Endothelial cell of umbilical vein (primary cell): ENCODE measurements around the gene DENND1A. TPM values are rescaled to one million over a fixed set of nuclear protein-coding genes. Genes with fewer than 3 reads are reported as not detected.

Experiments
- BruUV-seq: library from RNA; stranded (reverse); fragments of 400-500 nt; replicated peaks from 2 replicates; lab custom pipeline; 2021; lab: Mats Ljungman, UMichigan
- CTCF ChIA-PET: fragments of 300-600, 350-600 bp; sonication (Branson Sonifier 250); formaldehyde crosslinking; loops from one replicate; lab custom pipeline; 2021; ENCODE audit warnings: antibody characterized with exemption, inconsistent platforms; lab: Charles Lee
- POLR2A ChIA-PET: fragments of 300-600, 350-600 bp; sonication (Branson Sonifier 250); formaldehyde crosslinking; loops from one replicate; lab custom pipeline; 2021; ENCODE audit warnings: antibody characterized with exemption, inconsistent platforms; lab: Charles Lee
- DNase-seq: peaks from one replicate; pipeline ENCODE4 v3.0.0-alpha.2; 2011; ENCODE audit warnings: low read depth, low spot score
- FAIRE-seq: peaks from 2 replicates; lab custom pipeline; 2011; peaks lifted over from hg19 to GRCh38; lab: Jason Lieb, UNC
- H2AFZ ChIP-seq: 2 replicates; pipeline ENCODE4 v1.6.0; 2012; ENCODE audit warnings: low read depth, low read length, control low read depth, inconsistent platforms
- H3K27ac ChIP-seq: 2 replicates; pipeline ENCODE4 v1.5.1; 2011; ENCODE audit warnings: low read depth, mild to moderate bottlenecking, control low read depth, low read length, moderate library complexity; ENCODE audit not compliant: insufficient read depth
- H3K27me3 ChIP-seq, 2 experiments: 2 replicates each; pipeline versions ENCODE4 v1.6.0 to v1.6.1; 2011; ENCODE audit warnings: low read length in 2 of 2, mixed read lengths in 1 of 2; ENCODE audit not compliant: control insufficient read depth in 2 of 2, insufficient read depth in 2 of 2
- H3K36me3 ChIP-seq, 2 experiments: 2 replicates in 1 of 2; 3 replicates in 1 of 2; pipeline ENCODE4 v1.5.1; 2011; ENCODE audit warnings: low read length in 2 of 2, mild to moderate bottlenecking in 1 of 2, moderate library complexity in 1 of 2; ENCODE audit not compliant: control insufficient read depth in 2 of 2, insufficient read depth in 2 of 2; ENCODE audit errors: extremely low read depth in 1 of 2
- H3K4me1 ChIP-seq: 3 replicates; pipeline ENCODE4 v1.5.1; 2011; ENCODE audit warnings: mild to moderate bottlenecking, low read length; ENCODE audit not compliant: control insufficient read depth, insufficient read depth; ENCODE audit errors: extremely low read depth
- H3K4me2 ChIP-seq: 2 replicates; pipeline ENCODE4 v1.6.1; 2011; ENCODE audit warnings: low read length, control low read depth, mixed read lengths; ENCODE audit not compliant: insufficient read depth
- H3K4me3 ChIP-seq, 3 experiments: fragments of 200-600 bp in 1 of 3; sonication (generic), shearing (Covaris generic) in 1 of 3; replicated peaks in 1 of 3; 2 replicates each; pipeline ENCODE4 v1.5.1; 2011 to 2016; ENCODE audit warnings: control low read depth in 3 of 3, low read length in 3 of 3, mild to moderate bottlenecking in 2 of 3, inconsistent platforms in 1 of 3, low read depth in 1 of 3, moderate library complexity in 1 of 3; ENCODE audit not compliant: insufficient read depth in 1 of 3
- H3K79me2 ChIP-seq: 2 replicates; pipeline ENCODE4 v1.6.0; 2012; ENCODE audit warnings: low read length, inconsistent platforms; ENCODE audit not compliant: control insufficient read depth, insufficient read depth
- H3K9ac ChIP-seq: replicated peaks from 2 replicates; pipeline ENCODE3; 2011; ENCODE audit warnings: low read length, control low read depth; ENCODE audit not compliant: insufficient read depth; ENCODE audit errors: extremely low read depth
- H3K9me1 ChIP-seq: replicated peaks from 3 replicates; pipeline ENCODE4 v1.6.0; 2011; ENCODE audit warnings: mild to moderate bottlenecking, low read length; ENCODE audit not compliant: control insufficient read depth, insufficient read depth; ENCODE audit errors: extremely low read depth
- H3K9me3 ChIP-seq: replicated peaks from 2 replicates; pipeline ENCODE4 v1.5.1; 2012; ENCODE audit warnings: low read length, inconsistent platforms; ENCODE audit not compliant: control insufficient read depth, insufficient read depth
- H4K20me1 ChIP-seq: replicated peaks from 2 replicates; pipeline ENCODE3; 2011; ENCODE audit warnings: mild to moderate bottlenecking, low read length; ENCODE audit not compliant: control insufficient read depth, insufficient read depth; ENCODE audit errors: extremely low read depth
- EZH2 ChIP-seq: IDR thresholded peaks from 2 replicates; pipeline ENCODE4 v1.6.1; 2012; ENCODE audit warnings: borderline replicate concordance, low read depth, mild to moderate bottlenecking, moderate library complexity, low read length, inconsistent platforms; ENCODE audit not compliant: severe bottlenecking
- FOS ChIP-seq: IDR thresholded peaks from 2 replicates; pipeline ENCODE4 v1.6.1; 2011; ENCODE audit warnings: mild to moderate bottlenecking, low read length, moderate library complexity, borderline replicate concordance; ENCODE audit not compliant: insufficient read depth
- GATA2 ChIP-seq: IDR thresholded peaks from 2 replicates; pipeline ENCODE4 v1.7.0; 2011; ENCODE audit warnings: low read depth, mild to moderate bottlenecking, moderate library complexity, mixed read lengths, low read length; ENCODE audit not compliant: insufficient read length, insufficient read depth
- JUN ChIP-seq: IDR thresholded peaks from 2 replicates; pipeline ENCODE4 v1.6.1; 2011; ENCODE audit warnings: borderline replicate concordance, low read depth; ENCODE audit not compliant: insufficient read length, insufficient read depth
- MYC ChIP-seq: IDR thresholded peaks from one replicate; pipeline ENCODE4 v1.6.1; 2011; ENCODE audit warnings: mild to moderate bottlenecking, low read depth, low read length
- POLR2A ChIP-seq: IDR thresholded peaks from 2 replicates; pipeline ENCODE4 v1.6.1; 2012; ENCODE audit warnings: low read depth, mild to moderate bottlenecking, control low read depth, low read length
- POLR2AphosphoS5 ChIP-seq: IDR thresholded peaks from 2 replicates; pipeline ENCODE4 v1.6.1; 2012; ENCODE audit warnings: low read depth, mild to moderate bottlenecking, control low read depth, low read length, moderate library complexity; ENCODE audit not compliant: insufficient read depth
- dilution Hi-C: fragments of 300-500 bp; cut with MboI; formaldehyde crosslinking; loops from one replicate; pipeline ENCODE4 v1.15.0; 2019; ENCODE audit warnings: low sequenced_read_pairs; ENCODE audit not compliant: extremely low pct_ligation_motif_present
- intact Hi-C: fragments of 100-400 bp; cut with micrococcal nuclease; formaldehyde crosslinking; loops from one replicate; pipeline ENCODE4 v1.10.0; 2022
- polyA plus RNA-seq, 4 experiments: library from polyadenylated mRNA; depleted of rRNA in 3 of 4; stranded (reverse) in 3 of 4; unstranded in 1 of 4; fragments of >200 nt; gene quantifications; 2 replicates each; pipeline versions ENCODE4 v1.2.1 to v1.2.3, GENCODE V29; 2011 to 2012; ENCODE audit warnings: missing spikeins in 1 of 4
- total RNA-seq: library from RNA; stranded (reverse); gene quantifications from 2 replicates; pipeline ENCODE4 v1.2.3, GENCODE V29; 2021
- TF ChIP-seq, protein P1 (sequence below): IDR thresholded peaks from 2 replicates; pipeline ENCODE4 v1.6.1; 2011; ENCODE audit not compliant: insufficient read depth, insufficient read length
- TF ChIP-seq, protein P2 (sequence below), 2 donors: IDR thresholded peaks; 1 replicate in 1 of 2; 2 replicates in 1 of 2; pipeline ENCODE4 v1.5.1; 2011; ENCODE audit warnings: low read length in 2 of 2, mild to moderate bottlenecking in 2 of 2, moderate library complexity in 2 of 2, control low read depth in 1 of 2, inconsistent platforms in 1 of 2, low read depth in 1 of 2; ENCODE audit not compliant: insufficient read depth in 1 of 2; ENCODE audit errors: extremely low read depth in 1 of 2

Gene DENND1A
- total and polyA plus RNA-seq, 2 donors (not counting 3 experiments of a cell fraction or from before 2014, with no cell fraction given) = 18.5 to 24.5 TPM

DNA sequence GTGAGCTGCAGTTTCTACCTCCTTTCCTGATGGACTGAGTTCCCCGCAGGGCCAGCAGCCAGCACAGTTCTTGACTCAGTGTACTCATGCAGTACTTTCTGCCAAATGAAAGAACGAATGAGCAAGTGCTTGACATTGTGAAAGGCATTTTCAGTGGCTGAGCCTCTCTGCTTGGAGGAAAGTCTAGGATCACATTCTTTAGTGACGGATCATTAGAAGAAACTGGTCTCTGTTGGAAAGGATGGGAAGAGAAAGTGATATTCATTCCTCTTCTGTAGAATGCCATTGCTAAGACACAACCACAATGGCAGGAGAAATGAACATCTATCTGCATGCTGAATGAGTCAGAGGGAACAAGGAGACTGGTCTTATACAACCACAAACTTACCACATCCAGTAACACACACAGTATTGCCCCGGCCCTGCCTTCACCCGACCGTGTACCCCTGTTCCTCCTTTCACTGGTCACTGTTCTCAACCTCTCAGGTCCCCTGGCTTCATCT is 367.0 kb downstream of the DENND1A start:
- H3K27ac ChIP-seq = no peak overlapping the region
- no TSS peak for BruUV-seq
- POLR2A ChIA-PET = no interaction called here
- no peak for DNase-seq
- H3K79me2 ChIP-seq = no peaks in the 10 kb centered on the region
- H4K20me1 ChIP-seq = no peaks in the 10 kb centered on the region
- no peaks in the 10 kb centered on the region for H3K36me3 ChIP-seq
- no peaks in the 10 kb centered on the region for H3K9me3 ChIP-seq
- dilution Hi-C loops = no loop called here
- H2AFZ ChIP-seq = no peak overlapping the region
- H3K9ac ChIP-seq = no peak overlapping the region
- intact Hi-C loops = no loop called here
- H3K4me3 ChIP-seq = no peak overlapping the region
- no peaks in the 10 kb centered on the region for H3K9me1 ChIP-seq
- H3K4me2 ChIP-seq = no peak overlapping the region
- CTCF ChIA-PET = interaction anchor here (0.8 kb wide), 1 partner anchor 18 kb away, joined by 3 read pairs; no protein-coding TSS in a partner anchor
- TF ChIP-seq EZH2 = no peak
- no peak for TF ChIP-seq FOS
- TF ChIP-seq GATA2 = no peak
- TF ChIP-seq, protein P1, sequence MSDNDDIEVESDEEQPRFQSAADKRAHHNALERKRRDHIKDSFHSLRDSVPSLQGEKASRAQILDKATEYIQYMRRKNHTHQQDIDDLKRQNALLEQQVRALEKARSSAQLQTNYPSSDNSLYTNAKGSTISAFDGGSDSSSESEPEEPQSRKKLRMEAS = no peak
- TF ChIP-seq, protein P2, sequence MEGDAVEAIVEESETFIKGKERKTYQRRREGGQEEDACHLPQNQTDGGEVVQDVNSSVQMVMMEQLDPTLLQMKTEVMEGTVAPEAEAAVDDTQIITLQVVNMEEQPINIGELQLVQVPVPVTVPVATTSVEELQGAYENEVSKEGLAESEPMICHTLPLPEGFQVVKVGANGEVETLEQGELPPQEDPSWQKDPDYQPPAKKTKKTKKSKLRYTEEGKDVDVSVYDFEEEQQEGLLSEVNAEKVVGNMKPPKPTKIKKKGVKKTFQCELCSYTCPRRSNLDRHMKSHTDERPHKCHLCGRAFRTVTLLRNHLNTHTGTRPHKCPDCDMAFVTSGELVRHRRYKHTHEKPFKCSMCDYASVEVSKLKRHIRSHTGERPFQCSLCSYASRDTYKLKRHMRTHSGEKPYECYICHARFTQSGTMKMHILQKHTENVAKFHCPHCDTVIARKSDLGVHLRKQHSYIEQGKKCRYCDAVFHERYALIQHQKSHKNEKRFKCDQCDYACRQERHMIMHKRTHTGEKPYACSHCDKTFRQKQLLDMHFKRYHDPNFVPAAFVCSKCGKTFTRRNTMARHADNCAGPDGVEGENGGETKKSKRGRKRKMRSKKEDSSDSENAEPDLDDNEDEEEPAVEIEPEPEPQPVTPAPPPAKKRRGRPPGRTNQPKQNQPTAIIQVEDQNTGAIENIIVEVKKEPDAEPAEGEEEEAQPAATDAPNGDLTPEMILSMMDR (IDR thresholded peaks at IDR 0.05; ENCODE audit: extremely low read depth in 1 of 2, insufficient read depth in 1 of 2, low read depth in 1 of 2, low read length in 2 of 2) = no peak
- no peak for TF ChIP-seq JUN
- TF ChIP-seq POLR2AphosphoS5 = no peak
- TF ChIP-seq MYC = no peak
- TF ChIP-seq POLR2A = no peak
- no peaks in the 10 kb centered on the region for H3K4me1 ChIP-seq
- no peaks in the 10 kb centered on the region for H3K27me3 ChIP-seq
- FAIRE-seq = no peak
